ENCODE measurements around the gene CD93.
A peak's percentile ranks its signal among the peaks of the same experiment; 100 is the strongest.

CD93 gene

GRCh38 chr20:23061262-23061661 lies 24.9 kb downstream of the CD93 start:
- TF ChIP-seq, protein P1, sequence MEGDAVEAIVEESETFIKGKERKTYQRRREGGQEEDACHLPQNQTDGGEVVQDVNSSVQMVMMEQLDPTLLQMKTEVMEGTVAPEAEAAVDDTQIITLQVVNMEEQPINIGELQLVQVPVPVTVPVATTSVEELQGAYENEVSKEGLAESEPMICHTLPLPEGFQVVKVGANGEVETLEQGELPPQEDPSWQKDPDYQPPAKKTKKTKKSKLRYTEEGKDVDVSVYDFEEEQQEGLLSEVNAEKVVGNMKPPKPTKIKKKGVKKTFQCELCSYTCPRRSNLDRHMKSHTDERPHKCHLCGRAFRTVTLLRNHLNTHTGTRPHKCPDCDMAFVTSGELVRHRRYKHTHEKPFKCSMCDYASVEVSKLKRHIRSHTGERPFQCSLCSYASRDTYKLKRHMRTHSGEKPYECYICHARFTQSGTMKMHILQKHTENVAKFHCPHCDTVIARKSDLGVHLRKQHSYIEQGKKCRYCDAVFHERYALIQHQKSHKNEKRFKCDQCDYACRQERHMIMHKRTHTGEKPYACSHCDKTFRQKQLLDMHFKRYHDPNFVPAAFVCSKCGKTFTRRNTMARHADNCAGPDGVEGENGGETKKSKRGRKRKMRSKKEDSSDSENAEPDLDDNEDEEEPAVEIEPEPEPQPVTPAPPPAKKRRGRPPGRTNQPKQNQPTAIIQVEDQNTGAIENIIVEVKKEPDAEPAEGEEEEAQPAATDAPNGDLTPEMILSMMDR (IDR thresholded peaks at IDR 0.05), result no peak
- Histone ChIP-seq H3K4me3 (no peak overlapping the region), H3K9me3 (no peaks in the 10 kb centered on the region), H3K27me3 (no peaks in the 10 kb centered on the region), H3K4me1 (peaks cover 0 to 51% (median 36%) of the 10 kb centered on the region in 4 donors), H3K36me3 (no peaks in the 10 kb centered on the region), H3K27ac (peak overlapping the region; percentile 82 to 87)
- intact Hi-C loops (cut with DNase I; ENCODE audit: low total_unique reads), result no loop called here
- no peak for DNase-seq

GRCh38 chr20:23060629-23061028 lies 25.5 kb downstream of the CD93 start:
- H3K9me3 ChIP-seq, result no peaks in the 10 kb centered on the region
- no peak for DNase-seq
- peak overlapping the region; percentile 82 to 87 for H3K27ac ChIP-seq
- peaks cover 0 to 51% (median 36%) of the 10 kb centered on the region in 4 donors for H3K4me1 ChIP-seq
- no peaks in the 10 kb centered on the region for H3K36me3 ChIP-seq
- intact Hi-C loops (cut with DNase I; ENCODE audit: low total_unique reads), result no loop called here
- no peak overlapping the region for H3K4me3 ChIP-seq
- H3K27me3 ChIP-seq, result no peaks in the 10 kb centered on the region
- TF ChIP-seq, protein P1 (IDR thresholded peaks at IDR 0.05), result no peak

- DNase-seq, result no peak
- Histone ChIP-seq H3K4me3 (no peak overlapping the region), H3K4me1 (peaks cover 0 to 51% (median 36%) of the 10 kb centered on the region in 4 donors), H3K9me3 (no peaks in the 10 kb centered on the region), H3K27ac (peak overlapping the region; percentile 82 to 87), H3K27me3 (no peaks in the 10 kb centered on the region), H3K36me3 (no peaks in the 10 kb centered on the region)
- TF ChIP-seq, protein P1 (IDR thresholded peaks at IDR 0.05), result no peak
- intact Hi-C loops (cut with DNase I; ENCODE audit: low total_unique reads), result loop anchor here (10.0 kb wide), 1 partner anchor 285 kb away; no protein-coding TSS in a partner anchor
Measured at GRCh38 chr20:23059846-23060245, 26.3 kb downstream of the CD93 start.

DNA sequence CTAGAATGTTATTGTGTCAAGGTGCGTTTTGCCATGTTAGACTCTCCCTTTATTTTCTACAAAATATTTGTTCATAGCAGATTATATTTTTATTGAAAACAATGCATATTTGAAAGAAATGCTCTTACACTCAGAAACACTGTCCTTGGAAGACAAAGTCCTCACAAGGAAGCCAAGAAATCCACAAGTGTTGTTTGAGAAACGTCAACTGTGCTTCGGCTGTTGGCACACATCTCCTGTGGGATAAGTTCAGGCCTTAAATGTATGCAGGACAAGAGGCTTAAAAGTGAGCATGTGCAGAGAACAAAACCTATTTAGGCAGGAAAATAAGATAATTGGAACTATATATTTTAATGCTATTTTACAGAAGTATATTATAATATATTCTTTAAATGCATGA lies 27.1 kb downstream of the CD93 start:
- DNase-seq, result no peak
- Histone ChIP-seq H3K4me1 (peaks cover 0 to 51% (median 36%) of the 10 kb centered on the region in 4 donors), H3K36me3 (no peaks in the 10 kb centered on the region), H3K4me3 (no peak overlapping the region), H3K9me3 (no peaks in the 10 kb centered on the region), H3K27me3 (no peaks in the 10 kb centered on the region), H3K27ac (peak overlapping the region in 1 of 2 donors; percentile 87)
- TF ChIP-seq, protein P1 (IDR thresholded peaks at IDR 0.05), result no peak
- intact Hi-C loops (cut with DNase I; ENCODE audit: low total_unique reads), result loop anchor here (10.0 kb wide), 1 partner anchor 286 kb away; no protein-coding TSS in a partner anchor

- peak overlapping the region in 1 of 2 donors; percentile 87 for H3K27ac ChIP-seq
- intact Hi-C loops (cut with DNase I; ENCODE audit: low total_unique reads), result loop anchor here (10.0 kb wide), 1 partner anchor 287 kb away; no protein-coding TSS in a partner anchor
- TF ChIP-seq, protein P1 (IDR thresholded peaks at IDR 0.05), result no peak
- DNase-seq, result no peak
- H3K9me3 ChIP-seq, result no peaks in the 10 kb centered on the region
- no peak overlapping the region for H3K4me3 ChIP-seq
- H3K27me3 ChIP-seq, result no peaks in the 10 kb centered on the region
- H3K4me1 ChIP-seq, result peaks cover 0 to 46% (median 34%) of the 10 kb centered on the region in 4 donors
- H3K36me3 ChIP-seq, result no peaks in the 10 kb centered on the region
Measured at GRCh38 chr20:23058240-23058639, 27.9 kb downstream of the CD93 start.
